B cell (primary cell): ENCODE measurements around the gene TAX1BP3. TPM values are rescaled to one million over a fixed set of nuclear protein-coding genes. Genes with fewer than 3 reads are reported as not detected.

Experiments
- ATAC-seq: fragments of 200-7000 bp; cut with Tn5 transposase; one replicate; pipeline ENCODE4 v1.10.0; 2021; ENCODE audit warnings: low read depth, mild to moderate bottlenecking, moderate number of reproducible peaks, moderate library complexity
- CTCF ChIA-PET: fragments of 350-600 bp; sonication (Branson Sonifier 250); formaldehyde crosslinking; loops from one replicate; lab custom pipeline; 2021; ENCODE audit warnings: antibody characterized with exemption, inconsistent platforms; lab: Charles Lee
- POLR2A ChIA-PET: fragments of 350-600 bp; sonication (Branson Sonifier 250); formaldehyde crosslinking; loops from one replicate; lab custom pipeline; 2021; ENCODE audit warnings: antibody characterized with exemption; lab: Charles Lee
- DNase-seq: peaks from one replicate; pipeline ENCODE4 v3.0.0; 2013
- H2AFZ ChIP-seq: 2 replicates; pipeline ENCODE4 v1.6.1; 2012; ENCODE audit warnings: mild to moderate bottlenecking, low read depth, low read length; ENCODE audit not compliant: insufficient read depth, poor library complexity, severe bottlenecking
- H3K27ac ChIP-seq, 2 donors: 1 replicate in 1 of 2; 2 replicates in 1 of 2; pipeline ENCODE4 v1.5.1; 2012 to 2013; ENCODE audit warnings: low read length in 2 of 2, mild to moderate bottlenecking in 2 of 2, moderate library complexity in 1 of 2
- H3K27me3 ChIP-seq, 4 experiments: fragments of 200-600 bp in 1 of 4; sonication (generic) in 1 of 4; replicated peaks in 1 of 4; 1 replicate in 2 of 4; 2 replicates in 2 of 4; pipeline versions ENCODE4 v1.6.1 to v1.7.0; 2013 to 2016; ENCODE audit warnings: low read length in 3 of 4, mild to moderate bottlenecking in 2 of 4, mixed read lengths in 1 of 4, moderate library complexity in 1 of 4; ENCODE audit not compliant: insufficient read depth in 4 of 4, control insufficient read depth in 3 of 4; ENCODE audit errors: control extremely low read depth in 1 of 4
- H3K36me3 ChIP-seq, 2 experiments: replicated peaks in 1 of 2; 1 replicate in 1 of 2; 2 replicates in 1 of 2; pipeline versions ENCODE4 v1.6.1 to v1.7.1; 2013; ENCODE audit warnings: low read length in 1 of 2; ENCODE audit not compliant: insufficient read depth in 2 of 2, control insufficient read depth in 1 of 2; ENCODE audit errors: control extremely low read depth in 1 of 2, extremely low read depth in 1 of 2
- H3K4me1 ChIP-seq, 2 donors: fragments of 200-600 bp in 1 of 2; sonication (generic) in 1 of 2; 1 replicate in 1 of 2; 2 replicates in 1 of 2; pipeline versions ENCODE4 v1.5.1 to v1.6.1; 2013 to 2017; ENCODE audit warnings: low read length in 2 of 2; ENCODE audit not compliant: control insufficient read depth in 2 of 2, insufficient read depth in 2 of 2
- H3K4me2 ChIP-seq: replicated peaks from 2 replicates; pipeline ENCODE3; 2012; ENCODE audit warnings: mild to moderate bottlenecking, low read depth, low read length; ENCODE audit not compliant: poor library complexity, severe bottlenecking
- H3K4me3 ChIP-seq, 5 experiments: fragments of 200-600 bp in 1 of 5; sonication (generic) in 1 of 5; 1 replicate in 3 of 5; 2 replicates in 2 of 5; pipeline versions ENCODE4 v1.5.1 to v1.7.0; 2011 to 2016; ENCODE audit warnings: low read length in 4 of 5, mild to moderate bottlenecking in 4 of 5, low read depth in 2 of 5, control low read depth in 1 of 5, moderate library complexity in 1 of 5; ENCODE audit not compliant: insufficient read depth in 1 of 5; ENCODE audit errors: control extremely low read depth in 1 of 5, extremely low read depth in 1 of 5
- H3K79me2 ChIP-seq: fragments of 200-600 bp; sonication (generic); one replicate; pipeline ENCODE4 v1.6.0; 2016; ENCODE audit warnings: low read length; ENCODE audit not compliant: control insufficient read depth, insufficient read depth
- H3K9ac ChIP-seq: fragments of 200-600 bp; sonication (generic); 2 replicates; pipeline ENCODE4 v1.6.1; 2017; ENCODE audit warnings: mild to moderate bottlenecking, low read length, moderate library complexity
- H3K9me3 ChIP-seq, 3 donors: one replicate each; pipeline versions ENCODE4 v1.6.1 to v1.7.1; 2013; ENCODE audit warnings: low read length in 2 of 3; ENCODE audit not compliant: control insufficient read depth in 2 of 3, insufficient read depth in 1 of 3; ENCODE audit errors: control extremely low read depth in 1 of 3
- H4K20me1 ChIP-seq: 2 replicates; pipeline ENCODE4 v1.6.0; 2012; ENCODE audit warnings: mild to moderate bottlenecking, low read length; ENCODE audit not compliant: insufficient read depth, control insufficient read depth, poor library complexity, severe bottlenecking
- H3K27ac Mint-ChIP-seq: one replicate; pipeline ENCODE4 v1.8.0; 2021; ENCODE audit warnings: mixed read lengths
- H3K27me3 Mint-ChIP-seq: one replicate; pipeline ENCODE4 v1.8.0; 2021; ENCODE audit warnings: mixed read lengths
- H3K4me1 Mint-ChIP-seq: one replicate; pipeline ENCODE4 v1.8.0; 2021; ENCODE audit warnings: mixed read lengths
- H3K4me3 Mint-ChIP-seq: one replicate; pipeline ENCODE4 v1.8.0; 2021; ENCODE audit warnings: mixed read lengths
- H3K9me3 Mint-ChIP-seq: one replicate; pipeline ENCODE4 v1.8.0; 2022; ENCODE audit warnings: mixed read lengths; ENCODE audit not compliant: insufficient read depth
- CTCF ChIP-seq: fragments of 200-600 bp; IDR thresholded peaks from one replicate; pipeline ENCODE4 v1.8.0; 2022; ENCODE audit warnings: antibody characterized with exemption, mild to moderate bottlenecking
- EZH2 ChIP-seq: IDR thresholded peaks from 2 replicates; pipeline ENCODE4 v1.6.1; 2012; ENCODE audit warnings: borderline replicate concordance, low read depth, mild to moderate bottlenecking, moderate library complexity, low read length; ENCODE audit not compliant: insufficient read depth, poor library complexity, severe bottlenecking
- WGBS: methylation state at CpG from one replicate; pipeline ENCODE4 v1.1.5; 2013; ENCODE audit warnings: missing lambda C conversion rate; ENCODE audit not compliant: insufficient coverage; 5-methylcytosine and 5-hydroxymethylcytosine counted together
- intact Hi-C: fragments of 100-400 bp; cut with micrococcal nuclease; formaldehyde crosslinking; loops from one replicate; pipeline ENCODE4 v1.10.0; 2022
- polyA plus RNA-seq: library from polyadenylated mRNA; depleted of rRNA; stranded (reverse); fragments of >200 nt; gene quantifications from 2 replicates; pipeline ENCODE4 v1.2.3, GENCODE V29; 2012
- total RNA-seq, 2 donors: library from RNA; stranded (reverse); fragments of 120-200 nt in 1 of 2; gene quantifications; 1 replicate in 1 of 2; 2 replicates in 1 of 2; pipeline versions ENCODE4 v1.2.3 to v1.2.4, GENCODE V29; 2013 to 2022

The TAX1BP3 gene
- total and polyA plus RNA-seq, 2 donors (not counting 1 experiment from before 2014, with no cell fraction given): 17.7 to 22.1 TPM

- Mint-ChIP-seq H3K27me3 (no peaks in the 10 kb centered on the region), H3K4me3 (no peak overlapping the region), H3K27ac (no peak overlapping the region), H3K4me1 (no peaks in the 10 kb centered on the region), H3K9me3 (no peaks in the 10 kb centered on the region)
- no peaks in the 10 kb centered on the region for H3K27me3 ChIP-seq
- H2AFZ ChIP-seq: no peak overlapping the region
- POLR2A ChIA-PET: no interaction called here
- H3K79me2 ChIP-seq: no peaks in the 10 kb centered on the region
- no peaks in the 10 kb centered on the region for H3K4me1 ChIP-seq
- H4K20me1 ChIP-seq: no peaks in the 10 kb centered on the region
- H3K4me2 ChIP-seq: no peak overlapping the region
- H3K27ac ChIP-seq: no peak overlapping the region
- H3K9me3 ChIP-seq: peaks cover 0 to 4% (median 2%) of the 10 kb centered on the region in 3 donors
- H3K36me3 ChIP-seq: peaks cover 8 to 30% of the 10 kb centered on the region in 2 experiments
- DNase-seq (no peak), ATAC-seq (no peak)
- H3K4me3 ChIP-seq: no peak overlapping the region
- 93% methylated on average over 5 of the region's 6 CpGs for WGBS
- intact Hi-C loops: no loop called here
- no peak overlapping the region for H3K9ac ChIP-seq
- TF ChIP-seq CTCF (no peak), EZH2 (no peak)
- CTCF ChIA-PET: interaction anchor here (1.9 kb wide), 1 partner anchor 10 kb away, joined by 8 read pairs; no protein-coding TSS in a partner anchor
Measured at GRCh38 chr17:3613124-3613523, 55.3 kb downstream of the TAX1BP3 start.

Other genes with a start within 250 kb of the TAX1BP3 start
- not detected in 2 replicates for gene OR1E2, start 234.7 kb downstream of the TAX1BP3 start, total RNA-seq
- not detected in 2 replicates for gene OR1E2, start 234.7 kb downstream of the TAX1BP3 start, polyA plus RNA-seq
- gene SPATA22, start 196.8 kb downstream of the TAX1BP3 start, total RNA-seq: 0.54 TPM in 1 of 2 replicates, not detected in the other
- 0.43 TPM in 1 of 2 replicates, not detected in the other for gene SPATA22, start 196.8 kb downstream of the TAX1BP3 start, polyA plus RNA-seq
- not detected in 2 replicates for gene ASPA, start 192.6 kb downstream of the TAX1BP3 start, total RNA-seq
- not detected in 2 replicates for gene ASPA, start 192.6 kb downstream of the TAX1BP3 start, polyA plus RNA-seq
- 17.9 and 18.2 TPM in 2 replicates for gene TRPV3, start 110.8 kb downstream of the TAX1BP3 start, total RNA-seq
- gene TRPV3, start 110.8 kb downstream of the TAX1BP3 start, polyA plus RNA-seq: 1.3 and 1.6 TPM in 2 replicates
- gene TRPV1, start 59.2 kb downstream of the TAX1BP3 start, total RNA-seq: 9.3 and 10.2 TPM in 2 replicates
- gene TRPV1, start 59.2 kb downstream of the TAX1BP3 start, polyA plus RNA-seq: 5.0 and 5.7 TPM in 2 replicates
- 16.1 and 17.5 TPM in 2 replicates for gene SHPK, start 32.3 kb downstream of the TAX1BP3 start, total RNA-seq
- 3.8 and 5.9 TPM in 2 replicates for gene SHPK, start 32.3 kb downstream of the TAX1BP3 start, polyA plus RNA-seq
- 23.1 and 24.7 TPM in 2 replicates for gene CTNS, start 31.8 kb downstream of the TAX1BP3 start, total RNA-seq
- 10.2 and 11.6 TPM in 2 replicates for gene CTNS, start 31.8 kb downstream of the TAX1BP3 start, polyA plus RNA-seq
- 23.4 and 26.6 TPM in 2 replicates for gene EMC6, start 234 bp upstream of the TAX1BP3 start, total RNA-seq
- gene EMC6, start 234 bp upstream of the TAX1BP3 start, polyA plus RNA-seq: 16.6 and 21.1 TPM in 2 replicates
- gene P2RX5, start 27.6 kb upstream of the TAX1BP3 start, total RNA-seq: 405 and 410 TPM in 2 replicates
- gene P2RX5, start 27.6 kb upstream of the TAX1BP3 start, polyA plus RNA-seq: 436 and 745 TPM in 2 replicates
- gene HASPIN, start 55.3 kb upstream of the TAX1BP3 start, total RNA-seq: 2.4 and 3.1 TPM in 2 replicates
- 0.28 and 0.30 TPM in 2 replicates for gene HASPIN, start 55.3 kb upstream of the TAX1BP3 start, polyA plus RNA-seq
- 48.2 and 49.8 TPM in 2 replicates for gene ITGAE, start 132.6 kb upstream of the TAX1BP3 start, total RNA-seq
- 83.7 and 95.6 TPM in 2 replicates for gene ITGAE, start 132.6 kb upstream of the TAX1BP3 start, polyA plus RNA-seq
- 70.7 and 71.7 TPM in 2 replicates for gene NCBP3, start 177.7 kb upstream of the TAX1BP3 start, total RNA-seq
- 11.1 and 18.9 TPM in 2 replicates for gene NCBP3, start 177.7 kb upstream of the TAX1BP3 start, polyA plus RNA-seq
- gene CAMKK1, start 224.5 kb upstream of the TAX1BP3 start, total RNA-seq: 35.9 and 37.1 TPM in 2 replicates
- gene CAMKK1, start 224.5 kb upstream of the TAX1BP3 start, polyA plus RNA-seq: 4.5 and 11.6 TPM in 2 replicates
- gene P2RX1, start 247.9 kb upstream of the TAX1BP3 start, total RNA-seq: 84.7 and 86.5 TPM in 2 replicates
- 25.7 and 37.7 TPM in 2 replicates for gene P2RX1, start 247.9 kb upstream of the TAX1BP3 start, polyA plus RNA-seq